K562 (cell line): ENCODE measurements around the gene NDST1. TPM values are rescaled to one million over a fixed set of nuclear protein-coding genes. Genes with fewer than 3 reads are reported as not detected.
A peak's percentile ranks its signal among the peaks of the same experiment; 100 is the strongest.

Source experiments
- ATAC-seq: fragments of 200-7000 bp; cut with Tn5 transposase; 3 replicates; pipeline ENCODE4 v1.9.1; 2020; ENCODE audit warnings: moderate library complexity
- BruUV-seq: library from RNA; stranded (reverse); fragments of 400-500 nt; replicated peaks from 2 replicates; lab custom pipeline; 2021; lab: Mats Ljungman, UMichigan
- CTCF ChIA-PET: fragments of 300-600 bp; formaldehyde crosslinking; extraction: SDS; loops from one replicate; lab custom pipeline; 2021; ENCODE audit warnings: low intra/inter-chr PET ratio; lab: Yijun Ruan, JAX
- POLR2A ChIA-PET: fragments of 300-600, 350-650 bp; sonication (Branson Sonifier 250); formaldehyde crosslinking; extraction: SDS; loops from one replicate; lab custom pipeline; 2021; ENCODE audit warnings: antibody characterized with exemption, inconsistent platforms; lab: Yijun Ruan, JAX
- DNase-seq, 4 experiments: peaks; one replicate each; pipeline versions ENCODE4 v3.0.0 to v3.0.0-alpha.2; 2011 to 2018; ENCODE audit warnings: low spot score in 3 of 4, mixed read lengths in 3 of 4; ENCODE audit errors: extremely low read depth in 1 of 4
- FAIRE-seq: peaks from 2 replicates; lab custom pipeline; 2011; peaks lifted over from hg19 to GRCh38; lab: Jason Lieb, UNC
- H2AFZ ChIP-seq: 2 replicates; pipeline ENCODE4 v1.6.0; 2011; ENCODE audit warnings: low read depth, low read length, control low read depth, inconsistent platforms
- H3K27ac ChIP-seq: fragments of 200-600 bp; 3 replicates; pipeline ENCODE4 v1.8.0; 2011; ENCODE audit warnings: low read depth, mild to moderate bottlenecking, control low read depth, inconsistent platforms, low read length, moderate library complexity, mixed read lengths; ENCODE audit errors: extremely low read depth
- H3K27me3 ChIP-seq, 2 experiments: fragments of 300-600 bp in 1 of 2; 2 replicates in 1 of 2; 3 replicates in 1 of 2; pipeline versions ENCODE4 v1.6.0 to v1.8.0; 2011; ENCODE audit warnings: inconsistent platforms in 2 of 2, low read length in 2 of 2, mild to moderate bottlenecking in 1 of 2, mixed read lengths in 1 of 2, moderate library complexity in 1 of 2; ENCODE audit not compliant: control insufficient read depth in 2 of 2, insufficient read depth in 2 of 2
- H3K36me3 ChIP-seq: fragments of 300-600 bp; 3 replicates; pipeline ENCODE4 v1.8.0; 2011; ENCODE audit warnings: mild to moderate bottlenecking, low read length, inconsistent platforms; ENCODE audit not compliant: control insufficient read depth, insufficient read depth
- H3K4me1 ChIP-seq, 2 experiments: fragments of 200-600 bp in 1 of 2; replicated peaks in 1 of 2; 2 replicates in 1 of 2; 3 replicates in 1 of 2; pipeline versions ENCODE4 v1.5.1 to v1.8.0; 2011; ENCODE audit warnings: inconsistent platforms in 2 of 2, low read length in 2 of 2, mild to moderate bottlenecking in 1 of 2, mixed read lengths in 1 of 2, moderate library complexity in 1 of 2; ENCODE audit not compliant: control insufficient read depth in 2 of 2, insufficient read depth in 2 of 2
- H3K4me2 ChIP-seq: 2 replicates; pipeline ENCODE4 v1.6.1; 2011; ENCODE audit warnings: low read length, control low read depth, inconsistent platforms, mixed read lengths; ENCODE audit not compliant: insufficient read depth
- H3K4me3 ChIP-seq: fragments of 200-600 bp; sonication (generic), shearing (Covaris generic); 2 replicates; pipeline ENCODE4 v1.5.1; 2016; ENCODE audit warnings: control low read depth, inconsistent platforms
- H3K79me2 ChIP-seq: fragments of 200-600 bp; 3 replicates; pipeline ENCODE4 v1.8.0; 2011; ENCODE audit warnings: low read length, inconsistent platforms; ENCODE audit not compliant: control insufficient read depth, insufficient read depth
- H3K9ac ChIP-seq, 2 experiments: 2 replicates each; pipeline versions ENCODE4 v1.6.0 to v1.6.1; 2011; ENCODE audit warnings: low read depth in 2 of 2, low read length in 2 of 2, control low read depth in 1 of 2, inconsistent platforms in 1 of 2, mild to moderate bottlenecking in 1 of 2, mixed read lengths in 1 of 2; ENCODE audit not compliant: insufficient read depth in 1 of 2
- H3K9me1 ChIP-seq: one replicate; pipeline ENCODE4 v1.6.0; 2011; ENCODE audit warnings: inconsistent platforms, mild to moderate bottlenecking, low read length, moderate library complexity; ENCODE audit not compliant: control insufficient read depth, insufficient read depth
- H3K9me3 ChIP-seq: replicated peaks from 2 replicates; pipeline ENCODE4 v1.5.1; 2011; ENCODE audit warnings: low read depth, low read length, inconsistent platforms; ENCODE audit not compliant: control insufficient read depth, insufficient read depth
- H4K20me1 ChIP-seq: replicated peaks from 2 replicates; pipeline ENCODE4 v1.6.1; 2011; ENCODE audit warnings: low read length, inconsistent platforms, mixed read lengths; ENCODE audit not compliant: control insufficient read depth, insufficient read depth
- BCOR ChIP-seq: fragments of 450-650 bp; IDR thresholded peaks from 2 replicates; pipeline ENCODE4 v1.6.1; 2016
- HDAC3 ChIP-seq: fragments of 450-650 bp; IDR thresholded peaks from 2 replicates; pipeline ENCODE4 v1.6.1; 2018; ENCODE audit warnings: borderline replicate concordance, mild to moderate bottlenecking, moderate library complexity; ENCODE audit not compliant: partially characterized antibody
- KLF13 ChIP-seq: fragments of 450-650 bp; IDR thresholded peaks from 2 replicates; pipeline ENCODE4 v1.6.1; 2016; ENCODE audit warnings: missing genetic modification characterization, low read depth, mild to moderate bottlenecking, missing compliant biosample characterization, moderate library complexity, borderline replicate concordance
- PCBP2 ChIP-seq: fragments of 200-400 bp; formaldehyde crosslinking; IDR thresholded peaks from 2 replicates; pipeline ENCODE4 v1.6.1; 2018; ENCODE audit warnings: low read length, low read depth, mild to moderate bottlenecking, moderate library complexity; ENCODE audit not compliant: poor library complexity, severe bottlenecking
- RCOR1 ChIP-seq, 2 experiments: IDR thresholded peaks; 2 replicates each; pipeline ENCODE4 v1.6.1; 2012; ENCODE audit warnings: low read depth in 2 of 2, low read length in 2 of 2, borderline replicate concordance in 1 of 2, improper control_type of control experiment in 1 of 2
- SMARCA5 ChIP-seq: fragments of 450-650 bp; IDR thresholded peaks from 2 replicates; pipeline ENCODE4 v1.6.1; 2016
- SMC3 ChIP-seq: conservative IDR thresholded peaks from 2 replicates; pipeline ENCODE4 v1.6.1; 2011; ENCODE audit warnings: low read depth, low read length, improper control_type of control experiment; ENCODE audit not compliant: insufficient read depth
- ZNF143 ChIP-seq: sonication (generic); formaldehyde crosslinking; IDR thresholded peaks from 2 replicates; pipeline ENCODE4 v1.9.0; 2022; ENCODE audit warnings: mild to moderate bottlenecking, missing genetic modification reagents
- ZNF551 ChIP-seq: fragments of 250-450 bp; sonication (Bioruptor Pico); IDR thresholded peaks from 2 replicates; pipeline ENCODE4 v1.5.0; 2021; ENCODE audit warnings: mild to moderate bottlenecking, moderate library complexity
- WGBS: fragments of 100-300 bp; shearing (Covaris generic); methylation state at CpG from one replicate; pipeline ENCODE4 v1.1.6; 2016; ENCODE audit warnings: low coverage, mixed read lengths; ENCODE audit not compliant: insufficient coverage; ENCODE audit errors: missing lambda C conversion rate; 5-methylcytosine and 5-hydroxymethylcytosine counted together
- in situ Hi-C: fragments of 300-500 bp; cut with MboI; formaldehyde crosslinking; loops from 4 replicates; pipeline ENCODE4 v1.15.0; 2018; ENCODE audit warnings: inconsistent platforms, mixed read lengths
- intact Hi-C: fragments of 100-400 bp; cut with micrococcal nuclease; formaldehyde crosslinking; loops from 2 replicates; pipeline ENCODE4 v1.14.2; 2022
- polyA plus RNA-seq, 8 experiments: library from polyadenylated mRNA; depleted of rRNA in 4 of 8; stranded (reverse) in 5 of 8; unstranded in 3 of 8; fragments of >200 nt; fragmentation: Nextera tagmentation in 2 of 8; fragmentation: Illumina TruSeq in 1 of 8; extraction: Ambion mirVana in 2 of 8; extraction: Trizol in 1 of 8; gene quantifications; 2 replicates each; pipeline versions ENCODE4 v1.2.1 to v1.2.3, GENCODE V29; 2011 to 2014; ENCODE audit warnings: inconsistent platforms in 1 of 8, missing spikeins in 1 of 8
- total RNA-seq, 7 experiments: library from RNA; depleted of rRNA in 6 of 7; stranded (reverse); fragments of >200 nt in 6 of 7; fragmentation: Illumina TruSeq in 2 of 7; extraction: Trizol in 2 of 7; gene quantifications; 2 replicates each; pipeline versions ENCODE4 v1.2.1 to v1.2.3, GENCODE V29; 2011 to 2021; ENCODE audit warnings: low replicate concordance in 1 of 7
- TF ChIP-seq, protein P1 (sequence below): sonication (generic); formaldehyde crosslinking; IDR thresholded peaks from 2 replicates; pipeline ENCODE4 v1.8.1; 2023; ENCODE audit warnings: mild to moderate bottlenecking, missing genetic modification reagents
- TF ChIP-seq, protein P2 (sequence below): fragments of 200-800 bp; sonication (Bioruptor generic); IDR thresholded peaks from 2 replicates; pipeline ENCODE4 v1.6.1; 2017; ENCODE audit warnings: missing genetic modification characterization, missing compliant biosample characterization
- TF ChIP-seq, protein P3 (sequence below), 3 experiments: IDR thresholded peaks in 2 of 3; conservative IDR thresholded peaks in 1 of 3; 2 replicates each; pipeline ENCODE4 v1.5.1; 2011 to 2012; ENCODE audit warnings: low read length in 3 of 3, mild to moderate bottlenecking in 3 of 3, control low read depth in 2 of 3, improper control_type of control experiment in 1 of 3, inconsistent platforms in 1 of 3, low read depth in 1 of 3, mixed read lengths in 1 of 3, moderate library complexity in 1 of 3; ENCODE audit not compliant: insufficient read depth in 2 of 3
- TF ChIP-seq, protein P4 (sequence below): IDR thresholded peaks from 2 replicates; pipeline ENCODE4 v1.6.1; 2016; ENCODE audit warnings: missing genetic modification characterization, missing compliant biosample characterization

NDST1 gene
- total and polyA plus RNA-seq, 9 of the 15 experiments (the other 6 are each of a cell fraction or from before 2014, with no cell fraction given): 0.38 to 47.9 (median 9.9) TPM

DNA sequence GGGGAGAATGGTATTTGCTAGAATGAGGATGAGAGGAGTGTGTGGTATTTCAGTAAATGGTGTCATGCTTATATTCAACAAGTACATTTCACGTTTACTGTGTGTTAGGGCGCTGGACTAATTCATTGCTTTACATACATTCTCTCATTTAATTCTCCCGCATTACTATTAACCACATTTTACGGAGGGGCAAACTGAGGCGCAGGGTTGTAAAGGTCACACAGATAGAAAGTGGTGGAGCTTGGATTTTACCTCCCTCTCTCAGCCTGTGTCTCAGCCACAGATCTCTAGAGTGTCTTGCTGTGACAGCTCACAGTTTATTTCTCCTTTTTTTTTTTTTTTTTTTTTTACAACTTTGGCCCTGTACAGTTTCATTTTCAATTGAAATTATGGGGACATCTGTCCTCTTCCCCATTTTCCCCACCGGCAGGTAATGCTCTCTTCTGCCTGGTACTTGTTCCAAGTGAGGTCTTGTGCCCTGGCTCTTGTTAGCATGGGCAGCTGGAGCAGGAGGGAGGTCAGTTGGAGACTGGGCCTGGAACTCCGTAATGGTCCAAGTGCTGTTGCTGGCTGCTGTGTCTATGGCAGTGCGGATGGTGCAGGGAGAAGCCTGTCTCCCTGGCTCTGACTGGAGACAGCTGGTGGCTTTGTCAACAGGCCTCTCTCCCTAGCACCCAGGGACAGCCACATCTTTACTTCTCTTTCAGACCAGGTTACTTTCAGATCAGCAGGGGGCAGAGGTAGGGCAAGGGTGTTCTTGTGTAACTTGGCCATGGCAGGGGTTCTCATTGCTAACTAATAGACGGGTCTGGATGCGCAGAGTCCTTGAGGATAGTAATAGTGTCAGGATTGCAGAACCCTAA is 20.5 kb upstream of the NDST1 start:
- Histone ChIP-seq H3K79me2 (peaks cover 61% of the 10 kb centered on the region), H3K36me3 (peaks cover 17% of the 10 kb centered on the region; the same call in 2 of the 3 replicates), H3K27ac (peak overlapping the region; percentile 87), H3K9ac (peak overlapping the region; percentile 78 to 97), H3K27me3 (no peaks in the 10 kb centered on the region), H3K4me2 (peak overlapping the region; percentile 78), H2AFZ (no peak overlapping the region), H3K4me3 (peak overlapping the region; percentile 88), H3K9me1 (no peaks in the 10 kb centered on the region), H3K9me3 (no peaks in the 10 kb centered on the region), H4K20me1 (peaks cover 3% of the 10 kb centered on the region; the same call in 1 of the 2 replicates), H3K4me1 (peaks cover 52 to 71% of the 10 kb centered on the region in 2 experiments)
- WGBS: 52% methylated on average over 10 of the region's 10 CpGs
- in situ Hi-C loops (no loop called here), intact Hi-C loops (loop anchor here (2.0 to 10.0 kb wide), 4 partner anchors 27 to 597 kb away; partner anchors contain the start of gene TNIP1)
- no peak for FAIRE-seq
- POLR2A ChIA-PET: interaction anchor here (0.6 to 5.0 kb wide), 4 partner anchors 8 to 213 kb away, joined by 3 to 57 read pairs (median 4); partner anchors contain the start of gene RBM22
- peak in 3 of 4 experiments; percentile 40 to 52 (median 46) for DNase-seq
- peak; percentile 2 for ATAC-seq
- CTCF ChIA-PET: no interaction called here
- no TSS peak for BruUV-seq
- TF ChIP-seq ZNF551 (CRISPR knock-in tag) (no peak), ZNF143 (CRISPR knock-in tag) (no peak), HDAC3 (peak; percentile 37), KLF13 (tag) (0 out of 2 replicates have a peak, but pooled peaks have one; percentile 72), SMARCA5 (peak; percentile 93; the same call in 1 of the 2 replicates), PCBP2 (no peak), SMC3 (0 out of 2 replicates have a peak, but pooled peaks have one; percentile 14), BCOR (peak; percentile 98; the same call in 1 of the 2 replicates), RCOR1 (IDR thresholded peaks at IDR 0.05; ENCODE audit: borderline replicate concordance in 1 of 2, low read depth in 2 of 2, low read length in 2 of 2) (peak in 1 of 2 experiments; percentile 82; a peak in 2 of 4 replicates)
- TF ChIP-seq, protein P1, sequence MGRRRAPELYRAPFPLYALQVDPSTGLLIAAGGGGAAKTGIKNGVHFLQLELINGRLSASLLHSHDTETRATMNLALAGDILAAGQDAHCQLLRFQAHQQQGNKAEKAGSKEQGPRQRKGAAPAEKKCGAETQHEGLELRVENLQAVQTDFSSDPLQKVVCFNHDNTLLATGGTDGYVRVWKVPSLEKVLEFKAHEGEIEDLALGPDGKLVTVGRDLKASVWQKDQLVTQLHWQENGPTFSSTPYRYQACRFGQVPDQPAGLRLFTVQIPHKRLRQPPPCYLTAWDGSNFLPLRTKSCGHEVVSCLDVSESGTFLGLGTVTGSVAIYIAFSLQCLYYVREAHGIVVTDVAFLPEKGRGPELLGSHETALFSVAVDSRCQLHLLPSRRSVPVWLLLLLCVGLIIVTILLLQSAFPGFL: 0 out of 2 replicates have a peak, but pooled peaks have one; percentile 19
- TF ChIP-seq, protein P2, sequence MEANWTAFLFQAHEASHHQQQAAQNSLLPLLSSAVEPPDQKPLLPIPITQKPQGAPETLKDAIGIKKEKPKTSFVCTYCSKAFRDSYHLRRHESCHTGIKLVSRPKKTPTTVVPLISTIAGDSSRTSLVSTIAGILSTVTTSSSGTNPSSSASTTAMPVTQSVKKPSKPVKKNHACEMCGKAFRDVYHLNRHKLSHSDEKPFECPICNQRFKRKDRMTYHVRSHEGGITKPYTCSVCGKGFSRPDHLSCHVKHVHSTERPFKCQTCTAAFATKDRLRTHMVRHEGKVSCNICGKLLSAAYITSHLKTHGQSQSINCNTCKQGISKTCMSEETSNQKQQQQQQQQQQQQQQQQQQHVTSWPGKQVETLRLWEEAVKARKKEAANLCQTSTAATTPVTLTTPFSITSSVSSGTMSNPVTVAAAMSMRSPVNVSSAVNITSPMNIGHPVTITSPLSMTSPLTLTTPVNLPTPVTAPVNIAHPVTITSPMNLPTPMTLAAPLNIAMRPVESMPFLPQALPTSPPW (CRISPR knock-in tag): no peak
- TF ChIP-seq, protein P3, sequence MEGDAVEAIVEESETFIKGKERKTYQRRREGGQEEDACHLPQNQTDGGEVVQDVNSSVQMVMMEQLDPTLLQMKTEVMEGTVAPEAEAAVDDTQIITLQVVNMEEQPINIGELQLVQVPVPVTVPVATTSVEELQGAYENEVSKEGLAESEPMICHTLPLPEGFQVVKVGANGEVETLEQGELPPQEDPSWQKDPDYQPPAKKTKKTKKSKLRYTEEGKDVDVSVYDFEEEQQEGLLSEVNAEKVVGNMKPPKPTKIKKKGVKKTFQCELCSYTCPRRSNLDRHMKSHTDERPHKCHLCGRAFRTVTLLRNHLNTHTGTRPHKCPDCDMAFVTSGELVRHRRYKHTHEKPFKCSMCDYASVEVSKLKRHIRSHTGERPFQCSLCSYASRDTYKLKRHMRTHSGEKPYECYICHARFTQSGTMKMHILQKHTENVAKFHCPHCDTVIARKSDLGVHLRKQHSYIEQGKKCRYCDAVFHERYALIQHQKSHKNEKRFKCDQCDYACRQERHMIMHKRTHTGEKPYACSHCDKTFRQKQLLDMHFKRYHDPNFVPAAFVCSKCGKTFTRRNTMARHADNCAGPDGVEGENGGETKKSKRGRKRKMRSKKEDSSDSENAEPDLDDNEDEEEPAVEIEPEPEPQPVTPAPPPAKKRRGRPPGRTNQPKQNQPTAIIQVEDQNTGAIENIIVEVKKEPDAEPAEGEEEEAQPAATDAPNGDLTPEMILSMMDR (IDR thresholded peaks at IDR 0.05 in 2 of 3, conservative IDR thresholded peaks at IDR 0.05 in 1 of 3; ENCODE audit: insufficient read depth in 2 of 3, low read depth in 1 of 3, low read length in 3 of 3): peak; percentile 14 to 44 (median 15); a peak in 2 of 6 replicates
- TF ChIP-seq, protein P4, sequence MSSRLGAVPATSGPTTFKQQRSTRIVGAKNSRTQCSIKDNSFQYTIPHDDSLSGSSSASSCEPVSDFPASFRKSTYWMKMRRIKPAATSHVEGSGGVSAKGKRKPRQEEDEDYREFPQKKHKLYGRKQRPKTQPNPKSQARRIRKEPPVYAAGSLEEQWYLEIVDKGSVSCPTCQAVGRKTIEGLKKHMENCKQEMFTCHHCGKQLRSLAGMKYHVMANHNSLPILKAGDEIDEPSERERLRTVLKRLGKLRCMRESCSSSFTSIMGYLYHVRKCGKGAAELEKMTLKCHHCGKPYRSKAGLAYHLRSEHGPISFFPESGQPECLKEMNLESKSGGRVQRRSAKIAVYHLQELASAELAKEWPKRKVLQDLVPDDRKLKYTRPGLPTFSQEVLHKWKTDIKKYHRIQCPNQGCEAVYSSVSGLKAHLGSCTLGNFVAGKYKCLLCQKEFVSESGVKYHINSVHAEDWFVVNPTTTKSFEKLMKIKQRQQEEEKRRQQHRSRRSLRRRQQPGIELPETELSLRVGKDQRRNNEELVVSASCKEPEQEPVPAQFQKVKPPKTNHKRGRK: peak; percentile 52; the same call in 1 of the 2 replicates
